ENCODE results near the gene CBX1. TPM values are rescaled to one million over a fixed set of nuclear protein-coding genes. Genes with fewer than 3 reads are reported as not detected.
"Not testable (repeated sequence)": the region's sequence is repeated elsewhere in the genome, so short reads cannot be mapped to it uniquely, and the experiment has no call there.

CBX1 gene
- total and polyA plus RNA-seq, 2 experiments from 2014 or later = 127 to 223 TPM

DNA sequence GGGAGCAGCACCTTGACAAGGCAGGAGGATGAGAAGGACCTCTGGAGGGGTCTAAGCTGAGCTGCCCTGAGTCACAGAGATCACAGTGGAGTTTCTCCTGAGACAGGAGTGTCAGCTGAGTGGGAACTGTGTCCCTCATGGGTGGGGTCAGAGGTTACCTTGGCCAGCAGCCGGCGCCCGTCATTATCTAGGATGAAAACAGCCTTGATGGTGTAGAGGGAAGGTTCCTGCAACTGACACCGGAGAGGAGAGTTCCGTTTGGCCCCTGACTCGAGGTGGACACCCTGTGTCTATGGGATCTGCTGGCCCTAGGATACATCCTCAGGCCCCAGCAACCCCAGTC lies 64.6 kb downstream of the CBX1 start:
- H3K4me3 Mint-ChIP-seq = peak overlapping the region; percentile 82

DNA sequence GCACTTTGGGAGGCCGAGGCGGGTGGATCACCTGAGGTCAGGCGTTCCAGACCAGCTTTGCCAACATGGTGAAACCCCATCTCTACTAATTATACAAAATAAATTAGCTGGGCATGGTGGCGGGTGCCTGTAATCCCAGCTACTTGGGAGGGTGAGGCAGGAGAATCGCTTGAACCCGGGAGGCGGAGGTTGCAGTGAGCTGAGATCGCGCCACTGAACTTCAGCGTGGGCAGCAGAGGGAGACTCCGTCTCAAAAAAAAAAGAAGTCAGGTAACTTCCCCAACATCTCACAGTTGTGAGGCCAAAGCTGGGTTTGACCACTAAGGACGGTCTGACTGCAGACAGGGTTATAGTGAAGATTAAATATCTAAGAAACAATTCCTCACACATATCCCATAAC lies 66.5 kb downstream of the CBX1 start:
- not testable (repeated sequence) for H3K4me3 ChIP-seq; H3K4me1 ChIP-seq (ENCODE audit: insufficient read depth); H3K79me2 ChIP-seq (replicated peaks; ENCODE audit: insufficient read depth); DNase-seq (ENCODE audit: low spot score); H4K20me1 ChIP-seq (replicated peaks; ENCODE audit: insufficient read depth); H3K9me3 Mint-ChIP-seq; H3K36me3 ChIP-seq (ENCODE audit: insufficient read depth); H2AFZ ChIP-seq; H3K36me3 Mint-ChIP-seq (ENCODE audit: low read depth); H3K27ac Mint-ChIP-seq; H3K27ac ChIP-seq (ENCODE audit: low read depth); H3K4me1 Mint-ChIP-seq; H3K4me2 ChIP-seq; H3K9me2 ChIP-seq (ENCODE audit: insufficient read depth); ATAC-seq; H3K4me3 Mint-ChIP-seq
- H3F3A ChIP-seq (replicated peaks; ENCODE audit: low read depth) = peaks cover 12% of the 10 kb centered on the region; the same call in 1 of the 2 replicates
- H3K27me3 ChIP-seq (ENCODE audit: insufficient read depth) = peaks cover 36% of the 10 kb centered on the region
- H3K27me3 Mint-ChIP-seq (ENCODE audit: insufficient read depth, low read depth, poor library complexity) = peaks cover 35% of the 10 kb centered on the region
- TF ChIP-seq, protein P1, sequence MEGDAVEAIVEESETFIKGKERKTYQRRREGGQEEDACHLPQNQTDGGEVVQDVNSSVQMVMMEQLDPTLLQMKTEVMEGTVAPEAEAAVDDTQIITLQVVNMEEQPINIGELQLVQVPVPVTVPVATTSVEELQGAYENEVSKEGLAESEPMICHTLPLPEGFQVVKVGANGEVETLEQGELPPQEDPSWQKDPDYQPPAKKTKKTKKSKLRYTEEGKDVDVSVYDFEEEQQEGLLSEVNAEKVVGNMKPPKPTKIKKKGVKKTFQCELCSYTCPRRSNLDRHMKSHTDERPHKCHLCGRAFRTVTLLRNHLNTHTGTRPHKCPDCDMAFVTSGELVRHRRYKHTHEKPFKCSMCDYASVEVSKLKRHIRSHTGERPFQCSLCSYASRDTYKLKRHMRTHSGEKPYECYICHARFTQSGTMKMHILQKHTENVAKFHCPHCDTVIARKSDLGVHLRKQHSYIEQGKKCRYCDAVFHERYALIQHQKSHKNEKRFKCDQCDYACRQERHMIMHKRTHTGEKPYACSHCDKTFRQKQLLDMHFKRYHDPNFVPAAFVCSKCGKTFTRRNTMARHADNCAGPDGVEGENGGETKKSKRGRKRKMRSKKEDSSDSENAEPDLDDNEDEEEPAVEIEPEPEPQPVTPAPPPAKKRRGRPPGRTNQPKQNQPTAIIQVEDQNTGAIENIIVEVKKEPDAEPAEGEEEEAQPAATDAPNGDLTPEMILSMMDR (conservative IDR thresholded peaks at IDR 0.05; ENCODE audit: low read depth in 2 of 2) = peak in 1 of 2 experiments; percentile 42; a peak in 2 of 4 replicates

More for the DNA sequence above, 64.6 kb downstream of the CBX1 start:
- Histone ChIP-seq H4K20me1 (replicated peaks; ENCODE audit: insufficient read depth) (no peaks in the 10 kb centered on the region; the same call in 1 of the 2 replicates), H3K36me3 (ENCODE audit: insufficient read depth) (no peaks in the 10 kb centered on the region), H3K27ac (ENCODE audit: low read depth) (no peak overlapping the region), H3K4me1 (ENCODE audit: insufficient read depth) (peaks cover 6% of the 10 kb centered on the region; the same call in 1 of the 2 replicates), H3K4me2 (peak overlapping the region; percentile 91), H3K4me3 (peak overlapping the region; percentile 77), H3F3A (replicated peaks; ENCODE audit: low read depth) (peaks cover 12% of the 10 kb centered on the region; the same call in 1 of the 2 replicates), H2AFZ (no peak overlapping the region), H3K9me2 (ENCODE audit: insufficient read depth) (peaks cover 5% of the 10 kb centered on the region; the same call in 1 of the 2 replicates), H3K79me2 (replicated peaks; ENCODE audit: insufficient read depth) (no peaks in the 10 kb centered on the region), H3K27me3 (ENCODE audit: insufficient read depth) (peaks cover 36% of the 10 kb centered on the region)
- Mint-ChIP-seq H3K27ac (no peak overlapping the region), H3K9me3 (no peaks in the 10 kb centered on the region), H3K27me3 (ENCODE audit: insufficient read depth, low read depth, poor library complexity) (peaks cover 32% of the 10 kb centered on the region), H3K36me3 (ENCODE audit: low read depth) (no peaks in the 10 kb centered on the region; the same call in 2 of the 3 replicates), H3K4me1 (peaks cover 8% of the 10 kb centered on the region; the same call in 2 of the 3 replicates)
- ATAC-seq (no peak), DNase-seq (ENCODE audit: low spot score) (no peak)
- no peak for TF ChIP-seq ZNF331 (CRISPR knock-in tag; IDR thresholded peaks at IDR 0.05; ENCODE audit: low read depth)
- TF ChIP-seq, protein P1 (conservative IDR thresholded peaks at IDR 0.05; ENCODE audit: low read depth in 2 of 2) = no peak

DNA sequence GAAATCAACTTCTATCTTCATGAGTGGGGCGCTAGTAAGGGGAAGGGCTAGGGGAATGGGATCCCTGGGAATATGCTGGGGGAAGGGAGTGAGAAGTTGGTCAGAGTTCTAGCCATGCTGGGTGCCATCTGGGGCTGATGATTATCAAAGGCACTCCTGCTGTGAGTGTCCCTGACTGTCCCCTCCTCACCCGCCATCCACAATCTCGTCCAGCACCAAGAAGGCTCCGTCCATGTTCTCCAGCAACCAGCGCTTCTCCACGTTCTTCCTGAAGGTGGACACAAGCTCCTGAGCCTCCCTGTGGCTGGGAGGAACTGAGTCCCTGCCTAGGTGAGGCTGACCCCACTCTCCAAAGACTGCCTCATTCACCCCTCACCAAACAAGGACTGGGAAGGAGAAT lies 69.3 kb downstream of the CBX1 start:
- Mint-ChIP-seq H3K36me3 (ENCODE audit: low read depth) (no peaks in the 10 kb centered on the region), H3K4me3 (no peak overlapping the region), H3K9me3 (no peaks in the 10 kb centered on the region), H3K27ac (no peak overlapping the region), H3K27me3 (ENCODE audit: insufficient read depth, low read depth, poor library complexity) (peaks cover 23% of the 10 kb centered on the region), H3K4me1 (peaks cover 2% of the 10 kb centered on the region; the same call in 1 of the 3 replicates)
- TF ChIP-seq ZNF114 (CRISPR knock-in tag; IDR thresholded peaks at IDR 0.05) = no peak
- no peak for TF ChIP-seq EZH2 (IDR thresholded peaks at IDR 0.05; ENCODE audit: low read depth, unreplicated experiment)
- TF ChIP-seq, protein P2, sequence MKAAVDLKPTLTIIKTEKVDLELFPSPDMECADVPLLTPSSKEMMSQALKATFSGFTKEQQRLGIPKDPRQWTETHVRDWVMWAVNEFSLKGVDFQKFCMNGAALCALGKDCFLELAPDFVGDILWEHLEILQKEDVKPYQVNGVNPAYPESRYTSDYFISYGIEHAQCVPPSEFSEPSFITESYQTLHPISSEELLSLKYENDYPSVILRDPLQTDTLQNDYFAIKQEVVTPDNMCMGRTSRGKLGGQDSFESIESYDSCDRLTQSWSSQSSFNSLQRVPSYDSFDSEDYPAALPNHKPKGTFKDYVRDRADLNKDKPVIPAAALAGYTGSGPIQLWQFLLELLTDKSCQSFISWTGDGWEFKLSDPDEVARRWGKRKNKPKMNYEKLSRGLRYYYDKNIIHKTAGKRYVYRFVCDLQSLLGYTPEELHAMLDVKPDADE (IDR thresholded peaks at IDR 0.05) = no peak
- no peak for TF ChIP-seq EZH2phosphoT487 (IDR thresholded peaks at IDR 0.05; ENCODE audit: unreplicated experiment)
- TF ChIP-seq, protein P1 (conservative IDR thresholded peaks at IDR 0.05; ENCODE audit: low read depth in 2 of 2) = no peak
- Histone ChIP-seq H3K36me3 (ENCODE audit: insufficient read depth) (no peaks in the 10 kb centered on the region), H3K79me2 (replicated peaks; ENCODE audit: insufficient read depth) (no peaks in the 10 kb centered on the region), H2AFZ (no peak overlapping the region), H3K4me1 (ENCODE audit: insufficient read depth) (no peaks in the 10 kb centered on the region), H4K20me1 (replicated peaks; ENCODE audit: insufficient read depth) (no peaks in the 10 kb centered on the region; the same call in 1 of the 2 replicates), H3K4me3 (no peak overlapping the region), H3F3A (replicated peaks; ENCODE audit: low read depth) (peaks cover 8% of the 10 kb centered on the region; the same call in 1 of the 2 replicates), H3K27ac (ENCODE audit: low read depth) (no peak overlapping the region), H3K9me2 (ENCODE audit: insufficient read depth) (peaks cover 5% of the 10 kb centered on the region; the same call in 1 of the 2 replicates), H3K4me2 (no peak overlapping the region), H3K27me3 (ENCODE audit: insufficient read depth) (peaks cover 12% of the 10 kb centered on the region)
- no peak for ATAC-seq
- no peak for DNase-seq (ENCODE audit: low spot score)

Measured in GM23338 (cell line).